Adipocyte (in vitro differentiated cells): ENCODE data around the gene TOE1.
A peak's percentile ranks its signal among the peaks of the same experiment; 100 is the strongest.
"Not testable (repeated sequence)": the region's sequence is repeated elsewhere in the genome, so short reads cannot be mapped to it uniquely, and the experiment has no call there.

ENCODE experiments used
- DNase-seq: peaks from one replicate; pipeline ENCODE4 v3.0.0-alpha.2; 2015; ENCODE audit warnings: low read depth
- H3K27me3 ChIP-seq: replicated peaks from 2 replicates; pipeline ENCODE4 v1.7.0; 2013; ENCODE audit warnings: mild to moderate bottlenecking, low read length, moderate library complexity; ENCODE audit not compliant: control insufficient read depth, insufficient read depth
- H3K36me3 ChIP-seq: 2 replicates; pipeline ENCODE4 v1.7.0; 2013; ENCODE audit warnings: low read length, mild to moderate bottlenecking, moderate library complexity; ENCODE audit not compliant: control insufficient read depth, insufficient read depth, severe bottlenecking
- H3K4me1 ChIP-seq: 2 replicates; pipeline ENCODE4 v1.7.0; 2013; ENCODE audit warnings: mild to moderate bottlenecking, low read length, moderate library complexity; ENCODE audit not compliant: control insufficient read depth, insufficient read depth
- H3K4me3 ChIP-seq: 2 replicates; pipeline ENCODE4 v1.7.0; 2013; ENCODE audit warnings: mild to moderate bottlenecking, low read length, moderate library complexity
- H3K9ac ChIP-seq: 2 replicates; pipeline ENCODE4 v1.7.0; 2013; ENCODE audit warnings: mild to moderate bottlenecking, low read length, moderate library complexity
- H3K9me3 ChIP-seq: 2 replicates; pipeline ENCODE4 v1.7.0; 2013; ENCODE audit warnings: mild to moderate bottlenecking, low read length, moderate library complexity; ENCODE audit not compliant: control insufficient read depth

Gene TOE1

DNA sequence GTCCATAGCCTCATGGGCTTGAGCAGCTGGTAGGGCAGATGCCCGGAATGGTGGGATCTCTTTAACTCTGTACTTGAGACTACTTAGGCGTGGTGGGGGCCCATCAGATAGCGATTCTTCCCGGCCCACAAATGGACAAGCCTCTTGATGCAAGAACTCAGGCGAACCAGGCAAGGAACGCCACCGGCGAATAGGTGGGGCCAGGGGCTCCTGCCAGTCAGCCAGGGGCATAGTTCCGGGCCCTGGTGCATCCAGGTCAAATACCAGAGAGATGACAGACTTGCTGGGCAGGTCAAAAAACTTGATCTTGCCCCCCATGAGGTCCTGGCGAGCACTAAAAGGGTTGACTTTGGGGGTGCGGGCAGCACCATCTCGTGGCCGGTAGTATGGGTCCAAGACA lies 5.0 kb downstream of the TOE1 start:
- H3K36me3 ChIP-seq = peaks cover 42% of the 10 kb centered on the region
- no peaks in the 10 kb centered on the region for H3K27me3 ChIP-seq
- H3K9me3 ChIP-seq = no peaks in the 10 kb centered on the region
- no peak for DNase-seq
- H3K4me1 ChIP-seq = peaks cover 22% of the 10 kb centered on the region
- no peak overlapping the region for H3K9ac ChIP-seq
- H3K4me3 ChIP-seq = no peak overlapping the region

- H3K9ac ChIP-seq = no peak overlapping the region
- no peaks in the 10 kb centered on the region for H3K9me3 ChIP-seq
- no peak for DNase-seq
- H3K36me3 ChIP-seq = peaks cover 42% of the 10 kb centered on the region
- H3K4me1 ChIP-seq = peaks cover 14% of the 10 kb centered on the region
- H3K27me3 ChIP-seq = no peaks in the 10 kb centered on the region
- no peak overlapping the region for H3K4me3 ChIP-seq
These were observed 6.5 kb downstream of the TOE1 start for GRCh38 chr1:45346473-45346872.

DNA sequence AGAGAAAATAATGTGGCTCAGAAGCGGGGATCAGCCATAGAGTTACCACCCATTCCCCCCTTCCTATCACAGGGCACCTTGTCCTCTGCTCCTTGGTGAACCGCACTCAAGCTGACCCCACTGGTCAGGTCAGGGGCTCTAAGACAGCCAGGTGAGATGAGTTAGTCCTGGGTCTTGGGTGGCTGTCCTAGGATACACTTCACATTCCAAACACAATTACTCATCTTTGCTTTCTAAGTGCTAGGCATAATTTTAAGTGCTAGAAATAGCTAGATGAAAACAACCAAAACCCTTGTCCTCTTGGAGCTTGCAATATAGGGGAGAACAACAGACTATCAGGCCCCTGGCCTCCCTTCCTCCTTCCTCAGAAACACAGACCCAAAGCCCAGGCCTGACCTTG lies 8.1 kb downstream of the TOE1 start:
- H3K9ac ChIP-seq = no peak overlapping the region
- H3K4me1 ChIP-seq = peaks cover 14% of the 10 kb centered on the region
- no peaks in the 10 kb centered on the region for H3K9me3 ChIP-seq
- no peaks in the 10 kb centered on the region for H3K27me3 ChIP-seq
- H3K4me3 ChIP-seq = no peak overlapping the region
- peaks cover 27% of the 10 kb centered on the region for H3K36me3 ChIP-seq
- peak; percentile 36 for DNase-seq

DNA sequence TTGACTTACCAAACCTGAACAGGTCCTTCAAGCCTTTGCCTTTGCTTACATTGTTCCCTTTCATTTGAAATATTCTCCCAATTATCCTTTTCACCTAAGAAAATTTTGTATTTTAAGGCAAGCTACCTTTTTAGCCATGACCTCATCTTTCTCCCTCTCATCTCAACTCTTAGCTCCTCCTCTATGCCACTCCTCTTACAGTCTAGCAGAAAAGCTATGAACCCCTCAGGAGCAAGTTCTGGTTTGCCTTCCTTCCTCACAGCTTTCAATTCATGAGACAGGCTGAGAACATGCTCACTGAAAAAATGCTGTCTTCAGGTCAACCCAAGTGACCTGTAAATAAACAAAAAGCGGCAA lies 8.6 kb downstream of the TOE1 start:
- H3K27me3 ChIP-seq = no peaks in the 10 kb centered on the region

GRCh38 chr1:45348966-45349677 lies 9.2 kb downstream of the TOE1 start:
- Histone ChIP-seq H3K9me3 (no peaks in the 10 kb centered on the region), H3K4me3 (no peak overlapping the region), H3K36me3 (peaks cover 16% of the 10 kb centered on the region), H3K9ac (no peak overlapping the region), H3K27me3 (no peaks in the 10 kb centered on the region), H3K4me1 (peaks cover 14% of the 10 kb centered on the region)
- DNase-seq = peak; percentile 41

More for the DNA sequence above, 8.6 kb downstream of the TOE1 start:
- no peak for DNase-seq
- H3K36me3 ChIP-seq = peaks cover 22% of the 10 kb centered on the region
- H3K4me3 ChIP-seq = no peak overlapping the region
- peaks cover 14% of the 10 kb centered on the region for H3K4me1 ChIP-seq
- no peaks in the 10 kb centered on the region for H3K9me3 ChIP-seq
- H3K9ac ChIP-seq = no peak overlapping the region

- Histone ChIP-seq H3K9ac (no peak overlapping the region), H3K27me3 (no peaks in the 10 kb centered on the region), H3K4me3 (no peak overlapping the region), H3K36me3 (no peaks in the 10 kb centered on the region), H3K4me1 (peaks cover 14% of the 10 kb centered on the region), H3K9me3 (no peaks in the 10 kb centered on the region)
- no peak for DNase-seq
These were observed 11.5 kb downstream of the TOE1 start for GRCh38 chr1:45351508-45351907.

GRCh38 chr1:45353685-45354084 lies 13.7 kb downstream of the TOE1 start:
- Histone ChIP-seq H3K4me3 (no peak overlapping the region), H3K27me3 (no peaks in the 10 kb centered on the region), H3K9ac (no peak overlapping the region), H3K36me3 (no peaks in the 10 kb centered on the region), H3K9me3 (no peaks in the 10 kb centered on the region), H3K4me1 (peaks cover 6% of the 10 kb centered on the region)
- DNase-seq = no peak

DNA sequence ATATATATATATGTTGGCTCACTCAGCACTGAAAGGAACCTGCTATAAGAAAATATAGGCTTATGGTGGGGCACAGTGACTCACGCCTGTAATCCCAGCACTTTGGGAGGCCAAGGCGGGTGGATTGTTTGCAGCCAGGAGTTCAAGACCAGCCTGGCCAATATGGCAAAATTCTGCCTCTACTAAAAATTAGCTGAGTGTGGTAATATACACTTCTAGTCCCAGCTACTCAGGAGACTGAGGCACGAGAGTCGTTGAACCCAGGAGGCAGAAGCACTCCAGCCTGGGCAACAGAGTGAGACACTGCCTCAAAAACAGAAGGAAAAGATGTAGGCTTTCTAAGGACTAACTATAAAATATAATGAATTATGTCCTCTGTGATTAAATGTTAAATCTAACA lies 14.9 kb downstream of the TOE1 start:
- Histone ChIP-seq H3K27me3 (no peaks in the 10 kb centered on the region), H3K36me3 (no peaks in the 10 kb centered on the region), H3K4me3 (no peak overlapping the region), H3K9me3 (no peaks in the 10 kb centered on the region), H3K4me1 (peaks cover under 1% of the 10 kb centered on the region), H3K9ac (no peak overlapping the region)
- no peak for DNase-seq

DNA sequence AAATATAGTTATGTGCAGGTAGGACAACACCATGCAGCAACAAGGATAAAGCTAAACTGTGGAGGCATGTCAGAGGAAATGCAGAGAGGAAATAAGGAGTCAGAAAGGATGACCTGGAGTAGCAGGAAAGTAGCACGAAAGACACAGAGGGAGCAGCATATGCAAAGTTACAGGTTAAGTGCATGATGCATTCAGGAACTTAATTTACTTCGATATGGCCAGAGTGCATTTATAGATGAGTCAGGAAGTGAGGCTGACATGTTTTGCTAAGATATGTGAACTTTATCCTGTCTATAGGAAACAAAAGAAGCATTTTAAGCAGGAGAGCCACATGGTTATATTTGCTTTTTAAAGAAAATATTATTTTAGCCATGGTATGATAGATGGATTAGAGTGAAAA lies 15.7 kb downstream of the TOE1 start:
- Histone ChIP-seq H3K9me3 (no peaks in the 10 kb centered on the region), H3K4me1 (peaks cover 9% of the 10 kb centered on the region), H3K9ac (no peak overlapping the region), H3K4me3 (no peak overlapping the region), H3K27me3 (no peaks in the 10 kb centered on the region), H3K36me3 (no peaks in the 10 kb centered on the region)
- no peak for DNase-seq

- peaks cover 13% of the 10 kb centered on the region for H3K4me1 ChIP-seq
- no peak for DNase-seq
- H3K36me3 ChIP-seq = no peaks in the 10 kb centered on the region
- H3K9ac ChIP-seq = no peak overlapping the region
- H3K27me3 ChIP-seq = no peaks in the 10 kb centered on the region
- no peak overlapping the region for H3K4me3 ChIP-seq
- H3K9me3 ChIP-seq = no peaks in the 10 kb centered on the region
These were observed 16.2 kb downstream of the TOE1 start for GRCh38 chr1:45356186-45356585.

DNA sequence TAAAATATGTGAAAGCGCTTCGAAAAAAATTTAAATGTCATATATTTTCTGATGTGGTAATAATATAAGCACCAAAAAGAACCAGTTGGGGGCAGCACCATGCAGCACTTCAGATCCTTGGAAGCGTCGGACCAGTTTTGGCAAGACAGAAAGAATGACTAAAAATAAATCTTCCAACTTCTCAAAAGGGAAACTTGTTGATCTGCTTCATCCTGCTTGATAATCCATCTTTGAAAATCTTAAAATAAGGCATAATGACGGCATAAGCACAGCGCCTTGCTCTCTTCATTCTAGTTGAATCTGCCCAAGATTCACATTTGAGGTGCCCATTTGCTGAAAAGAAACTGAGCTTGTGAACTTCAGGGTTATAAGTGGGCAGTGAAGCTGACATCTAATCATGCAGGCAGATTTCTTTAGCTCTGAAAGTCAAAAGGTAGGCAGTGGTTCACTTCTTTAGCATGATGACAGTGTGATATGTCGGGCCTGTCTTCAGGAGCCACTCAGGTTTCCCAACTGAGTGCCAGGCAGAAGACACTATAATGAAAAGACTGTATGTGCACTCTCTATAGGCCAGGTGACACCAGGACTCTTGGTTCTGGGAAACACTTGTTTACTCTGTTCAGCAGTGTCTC lies 20.0 kb downstream of the TOE1 start:
- peak; percentile 92 for DNase-seq
- Histone ChIP-seq H3K4me1 (peaks cover 16% of the 10 kb centered on the region), H3K9ac (peak overlapping the region; percentile 56)

GRCh38 chr1:45360981-45361380 lies 21.0 kb downstream of the TOE1 start:
- Histone ChIP-seq H3K4me3 (peak overlapping the region; percentile 76), H3K9ac (peak overlapping the region; percentile 56), H3K4me1 (peaks cover 16% of the 10 kb centered on the region)
- DNase-seq = peak; percentile 71
- not testable (repeated sequence) for H3K36me3 ChIP-seq, H3K27me3 ChIP-seq, H3K9me3 ChIP-seq

More for the DNA sequence above, 20.0 kb downstream of the TOE1 start:
- H3K36me3 ChIP-seq = no peaks in the 10 kb centered on the region
- H3K4me3 ChIP-seq = no peak overlapping the region
- no peaks in the 10 kb centered on the region for H3K27me3 ChIP-seq
- no peaks in the 10 kb centered on the region for H3K9me3 ChIP-seq
